ENCODE measurements around the gene CDYL.

- TF ChIP-seq CTCF (IDR thresholded peaks at IDR 0.05) = no peak; the same call in 1 of the 2 replicates
- TF ChIP-seq YY1 (IDR thresholded peaks at IDR 0.05; ENCODE audit: low read depth) = no peak
These were observed 181.5 kb downstream of the CDYL start for GRCh38 chr6:4957521-4958231.
